DMS53 treated with DMSO at 0.1 percent for 48 hours (cell line): ENCODE results near the gene SYT4.

Source experiments
- DNase-seq: peaks from one replicate; lab custom pipeline; 2025; ENCODE audit not compliant: unreplicated experiment; lab: John Stamatoyannopoulos, UW

SYT4 gene

DNA sequence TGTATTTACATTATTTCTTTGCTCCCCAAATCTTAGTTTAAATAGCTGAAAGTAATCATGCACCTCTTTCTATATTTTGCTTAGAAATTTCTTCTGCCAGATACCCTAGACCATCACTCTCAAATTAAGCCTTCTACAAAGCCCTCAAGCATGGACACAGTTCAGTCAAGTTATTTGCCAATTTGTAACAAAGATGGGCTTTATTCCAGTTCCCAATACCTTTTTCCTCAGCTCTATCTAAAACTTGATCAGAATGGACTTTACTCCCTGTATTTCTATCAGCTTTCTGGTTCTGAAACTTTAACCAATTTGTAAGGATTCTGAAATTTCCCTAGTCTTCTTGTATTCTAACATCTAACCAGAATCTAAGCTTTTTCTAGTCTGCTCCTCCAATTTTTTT is 56.6 kb downstream of the SYT4 start:
- no peak for DNase-seq
